H1 (cell line): ENCODE measurements around the gene PRICKLE2. TPM values are rescaled to one million over a fixed set of nuclear protein-coding genes. Genes with fewer than 3 reads are reported as not detected.

Experiments
- CTCF ChIA-PET: fragments of 300-600 bp; sonication (Branson Sonifier 250); formaldehyde crosslinking; loops from one replicate; lab custom pipeline; 2021; ENCODE audit not compliant: partially characterized antibody; lab: Charles Lee
- POLR2A ChIA-PET: fragments of 300-600 bp; sonication (Branson Sonifier 250); formaldehyde crosslinking; loops from one replicate; lab custom pipeline; 2021; ENCODE audit warnings: inconsistent platforms; ENCODE audit not compliant: partially characterized antibody; lab: Charles Lee
- DNase-seq, 2 experiments: peaks; one replicate each; pipeline versions ENCODE4 v3.0.0 to v3.0.0-alpha.2; 2010 to 2022; ENCODE audit warnings: low spot score in 2 of 2, low read depth in 1 of 2, mixed read lengths in 1 of 2
- FAIRE-seq: peaks from 2 replicates; lab custom pipeline; 2011; peaks lifted over from hg19 to GRCh38; lab: Jason Lieb, UNC
- H2AFZ ChIP-seq: 2 replicates; pipeline ENCODE4 v1.8.1; 2012; ENCODE audit warnings: low read length, inconsistent platforms
- H2AK5ac ChIP-seq: 2 replicates; pipeline ENCODE4 v1.6.1; 2013; ENCODE audit warnings: low read depth, low read length
- H2BK120ac ChIP-seq: replicated peaks from 2 replicates; pipeline ENCODE3; 2013; ENCODE audit warnings: low read depth, low read length, inconsistent platforms
- H2BK12ac ChIP-seq: 2 replicates; pipeline ENCODE4 v1.6.1; 2013; ENCODE audit warnings: low read depth, low read length
- H2BK15ac ChIP-seq: 2 replicates; pipeline ENCODE4 v1.6.1; 2013; ENCODE audit warnings: low read length
- H2BK20ac ChIP-seq: 2 replicates; pipeline ENCODE4 v1.6.1; 2013; ENCODE audit warnings: low read length
- H2BK5ac ChIP-seq: 2 replicates; pipeline ENCODE4 v1.6.1; 2013; ENCODE audit warnings: low read depth, low read length
- H3K14ac ChIP-seq: 2 replicates; pipeline ENCODE4 v1.6.1; 2013; ENCODE audit warnings: inconsistent platforms; ENCODE audit not compliant: insufficient read length
- H3K18ac ChIP-seq: 2 replicates; pipeline ENCODE4 v1.6.1; 2013; ENCODE audit warnings: low read length; ENCODE audit errors: extremely low read depth
- H3K23ac ChIP-seq: 2 replicates; pipeline ENCODE4 v1.6.1; 2013; ENCODE audit warnings: inconsistent platforms; ENCODE audit not compliant: insufficient read length
- H3K23me2 ChIP-seq: 2 replicates; pipeline ENCODE4 v1.6.1; 2013; ENCODE audit warnings: low read depth, low read length
- H3K27ac ChIP-seq: 2 replicates; pipeline ENCODE4 v1.6.1; 2011; ENCODE audit warnings: low read depth, low read length, inconsistent platforms
- H3K27me3 ChIP-seq, 4 experiments: replicated peaks in 1 of 4; 1 replicate in 1 of 4; 2 replicates in 3 of 4; pipeline versions ENCODE4 v1.6.1 to v1.8.1; 2011 to 2013; ENCODE audit warnings: low read length in 3 of 4, mild to moderate bottlenecking in 3 of 4, inconsistent platforms in 2 of 4, mixed read lengths in 2 of 4, moderate library complexity in 1 of 4; ENCODE audit not compliant: control insufficient read depth in 3 of 4, insufficient read depth in 3 of 4; ENCODE audit errors: extremely low read depth in 1 of 4
- H3K36me3 ChIP-seq, 4 experiments: 2 replicates each; pipeline versions ENCODE4 v1.6.1 to v1.8.1; 2011 to 2013; ENCODE audit warnings: mild to moderate bottlenecking in 4 of 4, low read length in 3 of 4, moderate library complexity in 2 of 4, control low read depth in 1 of 4, inconsistent platforms in 1 of 4; ENCODE audit not compliant: insufficient read depth in 4 of 4, control insufficient read depth in 2 of 4
- H3K4ac ChIP-seq: replicated peaks from 2 replicates; pipeline ENCODE3; 2013; ENCODE audit warnings: low read length, low read depth, mixed read lengths, inconsistent platforms; ENCODE audit not compliant: insufficient read length
- H3K4me1 ChIP-seq, 4 experiments: replicated peaks in 1 of 4; 1 replicate in 1 of 4; 2 replicates in 3 of 4; pipeline versions ENCODE4 v1.6.1 to v1.8.1; 2011 to 2013; ENCODE audit warnings: low read length in 3 of 4, inconsistent platforms in 2 of 4, mixed read lengths in 1 of 4; ENCODE audit not compliant: insufficient read depth in 4 of 4, control insufficient read depth in 3 of 4
- H3K4me2 ChIP-seq, 2 experiments: 2 replicates each; pipeline versions ENCODE4 v1.6.1 to v1.8.1; 2011 to 2013; ENCODE audit warnings: low read depth in 2 of 2, low read length in 2 of 2, control low read depth in 1 of 2, inconsistent platforms in 1 of 2, mild to moderate bottlenecking in 1 of 2; ENCODE audit not compliant: insufficient read depth in 1 of 2
- H3K4me3 ChIP-seq, 4 experiments: fragments of 200-600, 300-600 bp in 1 of 4; sonication (generic), shearing (Covaris generic), sonication (Bioruptor Twin) in 1 of 4; 2 replicates each; pipeline versions ENCODE4 v1.5.1 to v1.8.1; 2011 to 2016; ENCODE audit warnings: low read length in 4 of 4, low read depth in 3 of 4, control low read depth in 2 of 4, inconsistent platforms in 2 of 4, mild to moderate bottlenecking in 2 of 4, mixed read lengths in 1 of 4, moderate library complexity in 1 of 4; ENCODE audit not compliant: insufficient read depth in 2 of 4; ENCODE audit errors: extremely low read depth in 1 of 4
- H3K56ac ChIP-seq: replicated peaks from 2 replicates; pipeline ENCODE3; 2013; ENCODE audit warnings: low read depth, mild to moderate bottlenecking, mixed read lengths, low read length, inconsistent platforms; ENCODE audit not compliant: insufficient read length
- H3K79me1 ChIP-seq: 2 replicates; pipeline ENCODE4 v1.6.1; 2013; ENCODE audit warnings: low read depth, low read length, control low read depth
- H3K79me2 ChIP-seq, 2 experiments: 2 replicates each; pipeline versions ENCODE4 v1.6.1 to v1.8.1; 2012 to 2013; ENCODE audit warnings: low read length in 2 of 2, mild to moderate bottlenecking in 2 of 2, inconsistent platforms in 1 of 2; ENCODE audit not compliant: insufficient read depth in 2 of 2, control insufficient read depth in 1 of 2
- H3K9ac ChIP-seq, 4 experiments: replicated peaks in 1 of 4; 1 replicate in 1 of 4; 2 replicates in 3 of 4; pipeline versions ENCODE4 v1.6.1 to v1.8.1; 2011 to 2013; ENCODE audit warnings: low read depth in 3 of 4, low read length in 3 of 4, control low read depth in 2 of 4, mild to moderate bottlenecking in 2 of 4, moderate library complexity in 2 of 4, inconsistent platforms in 1 of 4; ENCODE audit errors: extremely low read depth in 1 of 4
- H3K9me3 ChIP-seq, 2 experiments: 2 replicates each; pipeline versions ENCODE4 v1.6.1 to v1.8.1; 2012 to 2013; ENCODE audit warnings: mild to moderate bottlenecking in 2 of 2, moderate library complexity in 2 of 2, control low read depth in 1 of 2, inconsistent platforms in 1 of 2, low read depth in 1 of 2, low read length in 1 of 2, mixed read lengths in 1 of 2; ENCODE audit not compliant: insufficient read depth in 2 of 2
- H4K20me1 ChIP-seq, 2 experiments: replicated peaks in 1 of 2; 2 replicates each; pipeline versions ENCODE3 to v1.8.1; 2011 to 2013; ENCODE audit warnings: inconsistent platforms in 2 of 2, low read length in 2 of 2, mild to moderate bottlenecking in 1 of 2; ENCODE audit not compliant: insufficient read depth in 2 of 2, control insufficient read depth in 1 of 2
- H4K5ac ChIP-seq: 2 replicates; pipeline ENCODE4 v1.6.1; 2013; ENCODE audit warnings: low read length, low read depth, mixed read lengths, inconsistent platforms; ENCODE audit not compliant: insufficient read length
- H4K8ac ChIP-seq: 2 replicates; pipeline ENCODE4 v1.8.0; 2013; ENCODE audit warnings: mild to moderate bottlenecking, moderate library complexity, low read length, inconsistent platforms; ENCODE audit not compliant: insufficient read depth; ENCODE audit errors: extremely low read depth
- H4K91ac ChIP-seq: replicated peaks from 2 replicates; pipeline ENCODE3; 2013; ENCODE audit warnings: low read length, mixed read lengths, inconsistent platforms; ENCODE audit not compliant: insufficient read length
- BCL11A ChIP-seq, 2 experiments: IDR thresholded peaks; one replicate each; pipeline ENCODE4 v1.6.1; 2011; ENCODE audit warnings: low read depth in 2 of 2, low read length in 2 of 2, mild to moderate bottlenecking in 2 of 2
- CTBP2 ChIP-seq: IDR thresholded peaks from 2 replicates; pipeline ENCODE4 v1.7.0; 2011; ENCODE audit warnings: borderline replicate concordance, mild to moderate bottlenecking, moderate library complexity, mixed read lengths, low read length; ENCODE audit not compliant: insufficient read depth, insufficient read length
- E2F6 ChIP-seq: IDR thresholded peaks from 2 replicates; pipeline ENCODE4 v1.6.1; 2012; ENCODE audit warnings: inconsistent platforms
- KDM4A ChIP-seq: IDR thresholded peaks from one replicate; pipeline ENCODE4 v1.7.1; 2012; ENCODE audit warnings: low read depth, mild to moderate bottlenecking, moderate library complexity, low read length, inconsistent platforms; ENCODE audit not compliant: severe bottlenecking
- SIN3A ChIP-seq, 2 experiments: IDR thresholded peaks in 1 of 2; conservative IDR thresholded peaks in 1 of 2; 2 replicates each; pipeline ENCODE4 v1.6.1; 2011 to 2012; ENCODE audit warnings: low read length in 2 of 2, improper control_type of control experiment in 1 of 2, low read depth in 1 of 2, mild to moderate bottlenecking in 1 of 2
- SUZ12 ChIP-seq: fragments of 200-600 bp; sonication (generic); IDR thresholded peaks from 2 replicates; pipeline ENCODE4 v1.6.1; 2012; ENCODE audit warnings: mild to moderate bottlenecking, inconsistent platforms, low read length, moderate library complexity, mixed read lengths
- TAF1 ChIP-seq: IDR thresholded peaks from 2 replicates; pipeline ENCODE4 v1.6.1; 2011; ENCODE audit warnings: mild to moderate bottlenecking, low read depth, low read length
- USF2 ChIP-seq: IDR thresholded peaks from 2 replicates; pipeline ENCODE4 v1.6.1; 2011; ENCODE audit warnings: low read length, improper control_type of control experiment
- WGBS, 2 experiments: shearing (Covaris generic) in 1 of 2; methylation state at CpG; one replicate each; pipeline versions ENCODE4 v1.1.6 to v1.1.7; 2013 to 2015; ENCODE audit warnings: low lambda C conversion rate in 2 of 2, mixed read lengths in 2 of 2, inconsistent platforms in 1 of 2, low coverage in 1 of 2, missing lambda C conversion rate in 1 of 2; ENCODE audit not compliant: insufficient replicate concordance in 2 of 2, insufficient coverage in 1 of 2, insufficient read length in 1 of 2; ENCODE audit errors: extremely low coverage in 1 of 2, missing lambda C conversion rate in 1 of 2; 5-methylcytosine and 5-hydroxymethylcytosine counted together
- polyA plus RNA-seq, 7 experiments: library from polyadenylated mRNA; depleted of rRNA in 3 of 7; stranded (reverse) in 5 of 7; unstranded in 2 of 7; fragments of >200 nt in 5 of 7; fragments of 200-250 nt in 2 of 7; gene quantifications; 1 replicate in 5 of 7; 2 replicates in 1 of 7; 4 replicates in 1 of 7; pipeline versions ENCODE4 v1.2.1 to v1.2.3, GENCODE V29; 2011 to 2013; ENCODE audit warnings: missing spikeins in 2 of 7, mixed read lengths in 2 of 7
- total RNA-seq: library from RNA; stranded (reverse); fragmentation: NEBNext Ultra II Directional; extraction: Animal tissue kit (Norgen Biotek cat#: 25700); gene quantifications from 2 replicates; pipeline ENCODE4 v1.2.1, GENCODE V29; 2021

Gene PRICKLE2
- total and polyA plus RNA-seq, 2 of the 8 experiments (the other 6 are each of a cell fraction or from before 2014, with no cell fraction given) = 2.9 to 8.0 TPM

GRCh38 chr3:64057231-64057630 is 168.0 kb downstream of the PRICKLE2 start:
- CTCF ChIA-PET = interaction anchor here (0.7 kb wide), 1 partner anchor 112 kb away, joined by 3 read pairs; no protein-coding TSS in a partner anchor

More at GRCh38 chr3:64057231-64057630, 168.0 kb downstream of the PRICKLE2 start:
- POLR2A ChIA-PET = interaction anchor here (1.0 to 1.2 kb wide), 2 partner anchors 8 to 26 kb away, joined by 3 read pairs; no protein-coding TSS in a partner anchor
- no peaks in the 10 kb centered on the region for H3K36me3 ChIP-seq
- H3K27me3 ChIP-seq = no peaks in the 10 kb centered on the region; a peak in 4 of 7 replicates
- H2BK15ac ChIP-seq = no peak overlapping the region
- no peaks in the 10 kb centered on the region for H3K79me1 ChIP-seq
- no peak for DNase-seq
- H2BK120ac ChIP-seq = no peak overlapping the region
- 89% methylated on average over 4 of the region's 4 CpGs; no CpG with 5 or more reads in 1 of the 2 experiments for WGBS, 2 experiments
- no peaks in the 10 kb centered on the region for H3K79me2 ChIP-seq
- no peak overlapping the region for H3K27ac ChIP-seq
- TF ChIP-seq BCL11A (IDR thresholded peaks at IDR 0.05; ENCODE audit: low read depth in 2 of 2, low read length in 2 of 2) = no peak
- TF ChIP-seq TAF1 = no peak
- TF ChIP-seq USF2 = no peak
- no peak for TF ChIP-seq SUZ12
- TF ChIP-seq E2F6 = no peak
- TF ChIP-seq SIN3A (conservative IDR thresholded peaks at IDR 0.05 in 1 of 2, IDR thresholded peaks at IDR 0.05 in 1 of 2; ENCODE audit: low read depth in 1 of 2, low read length in 2 of 2) = no peak
- TF ChIP-seq KDM4A = no peak
- no peak for TF ChIP-seq CTBP2
- no peak for FAIRE-seq
- H2BK20ac ChIP-seq = no peak overlapping the region
- no peak overlapping the region for H3K18ac ChIP-seq
- no peak overlapping the region for H2BK5ac ChIP-seq
- no peak overlapping the region for H3K4me3 ChIP-seq
- no peak overlapping the region for H4K91ac ChIP-seq
- no peaks in the 10 kb centered on the region for H4K20me1 ChIP-seq
- H3K56ac ChIP-seq = no peak overlapping the region
- H3K4me1 ChIP-seq = peaks cover 0 to 9% (median 2%) of the 10 kb centered on the region in 4 experiments; a peak in 3 of 7 replicates
- H3K23ac ChIP-seq = no peak overlapping the region
- H4K8ac ChIP-seq = no peak overlapping the region
- no peak overlapping the region for H2BK12ac ChIP-seq
- H3K23me2 ChIP-seq = no peaks in the 10 kb centered on the region; the same call in 1 of the 2 replicates
- no peak overlapping the region for H3K9ac ChIP-seq
- H2AFZ ChIP-seq = no peak overlapping the region; the same call in 1 of the 2 replicates
- H3K4me2 ChIP-seq = no peak overlapping the region
- no peak overlapping the region for H3K14ac ChIP-seq
- no peak overlapping the region for H4K5ac ChIP-seq
- H2AK5ac ChIP-seq = no peak overlapping the region
- H3K9me3 ChIP-seq = no peaks in the 10 kb centered on the region
- H3K4ac ChIP-seq = no peak overlapping the region
